RWPE1 (cell line): ENCODE data around the gene MAMDC4.
"Not testable (repeated sequence)": the region's sequence is repeated elsewhere in the genome, so short reads cannot be mapped to it uniquely, and the experiment has no call there.

ENCODE experiments used
- CTCF ChIA-PET: fragments of 350-600 bp; sonication (Branson Sonifier 250); formaldehyde crosslinking; extraction: SDS; loops from one replicate; lab custom pipeline; 2021; lab: Yijun Ruan, JAX
- POLR2A ChIA-PET: fragments of 400-600 bp; formaldehyde crosslinking; extraction: SDS; loops from one replicate; lab custom pipeline; 2020; ENCODE audit warnings: antibody characterized with exemption; ENCODE audit not compliant: low non-redundant PET; lab: Yijun Ruan, JAX
- DNase-seq: peaks from one replicate; pipeline ENCODE4 v3.0.0; 2012; ENCODE audit warnings: low spot score
- H3K27ac ChIP-seq: fragments of 450-650 bp; 2 replicates; pipeline ENCODE4 v1.5.1; 2017
- TF ChIP-seq, protein P1 (sequence below): fragments of 450-650 bp; conservative IDR thresholded peaks from 2 replicates; pipeline ENCODE4 v1.5.1; 2017; ENCODE audit warnings: low read depth, mild to moderate bottlenecking

The MAMDC4 gene

DNA sequence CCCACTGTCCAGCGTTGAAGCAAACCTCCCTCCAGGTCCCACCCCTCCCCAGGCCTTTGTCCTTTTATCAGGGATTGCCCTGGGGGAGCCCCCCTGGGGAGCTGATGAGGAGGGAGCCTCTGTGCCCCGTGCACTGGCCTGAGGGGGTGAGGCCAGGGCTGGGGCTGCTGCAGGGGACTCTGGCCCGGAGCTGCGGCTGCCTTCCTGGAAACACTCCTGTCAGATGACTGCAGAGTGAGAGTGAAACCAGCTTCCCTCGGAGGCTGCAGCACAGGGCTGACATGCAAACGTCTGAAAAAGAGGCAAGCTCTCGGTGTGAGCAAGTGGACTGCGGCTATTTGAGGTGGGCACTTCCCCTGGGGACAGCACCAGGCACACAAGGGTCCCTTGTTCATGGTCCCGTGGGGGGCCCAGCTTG is 29.6 kb downstream of the MAMDC4 start:
- TF ChIP-seq, protein P1, sequence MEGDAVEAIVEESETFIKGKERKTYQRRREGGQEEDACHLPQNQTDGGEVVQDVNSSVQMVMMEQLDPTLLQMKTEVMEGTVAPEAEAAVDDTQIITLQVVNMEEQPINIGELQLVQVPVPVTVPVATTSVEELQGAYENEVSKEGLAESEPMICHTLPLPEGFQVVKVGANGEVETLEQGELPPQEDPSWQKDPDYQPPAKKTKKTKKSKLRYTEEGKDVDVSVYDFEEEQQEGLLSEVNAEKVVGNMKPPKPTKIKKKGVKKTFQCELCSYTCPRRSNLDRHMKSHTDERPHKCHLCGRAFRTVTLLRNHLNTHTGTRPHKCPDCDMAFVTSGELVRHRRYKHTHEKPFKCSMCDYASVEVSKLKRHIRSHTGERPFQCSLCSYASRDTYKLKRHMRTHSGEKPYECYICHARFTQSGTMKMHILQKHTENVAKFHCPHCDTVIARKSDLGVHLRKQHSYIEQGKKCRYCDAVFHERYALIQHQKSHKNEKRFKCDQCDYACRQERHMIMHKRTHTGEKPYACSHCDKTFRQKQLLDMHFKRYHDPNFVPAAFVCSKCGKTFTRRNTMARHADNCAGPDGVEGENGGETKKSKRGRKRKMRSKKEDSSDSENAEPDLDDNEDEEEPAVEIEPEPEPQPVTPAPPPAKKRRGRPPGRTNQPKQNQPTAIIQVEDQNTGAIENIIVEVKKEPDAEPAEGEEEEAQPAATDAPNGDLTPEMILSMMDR = no peak
- ChIA-PET POLR2A (interaction anchor here (0.6 to 1.4 kb wide), 2 partner anchors 16 to 37 kb away, joined by 4 to 7 read pairs; partner anchors contain the start of gene EDF1), CTCF (interaction anchor here (0.6 to 1.7 kb wide), 7 partner anchors 20 to 628 kb away, joined by 3 to 7 read pairs (median 3); partner anchors contain the start of genes AJM1 and FBXW5)
- peak overlapping the region; percentile 85 for H3K27ac ChIP-seq
- DNase-seq = no peak

DNA sequence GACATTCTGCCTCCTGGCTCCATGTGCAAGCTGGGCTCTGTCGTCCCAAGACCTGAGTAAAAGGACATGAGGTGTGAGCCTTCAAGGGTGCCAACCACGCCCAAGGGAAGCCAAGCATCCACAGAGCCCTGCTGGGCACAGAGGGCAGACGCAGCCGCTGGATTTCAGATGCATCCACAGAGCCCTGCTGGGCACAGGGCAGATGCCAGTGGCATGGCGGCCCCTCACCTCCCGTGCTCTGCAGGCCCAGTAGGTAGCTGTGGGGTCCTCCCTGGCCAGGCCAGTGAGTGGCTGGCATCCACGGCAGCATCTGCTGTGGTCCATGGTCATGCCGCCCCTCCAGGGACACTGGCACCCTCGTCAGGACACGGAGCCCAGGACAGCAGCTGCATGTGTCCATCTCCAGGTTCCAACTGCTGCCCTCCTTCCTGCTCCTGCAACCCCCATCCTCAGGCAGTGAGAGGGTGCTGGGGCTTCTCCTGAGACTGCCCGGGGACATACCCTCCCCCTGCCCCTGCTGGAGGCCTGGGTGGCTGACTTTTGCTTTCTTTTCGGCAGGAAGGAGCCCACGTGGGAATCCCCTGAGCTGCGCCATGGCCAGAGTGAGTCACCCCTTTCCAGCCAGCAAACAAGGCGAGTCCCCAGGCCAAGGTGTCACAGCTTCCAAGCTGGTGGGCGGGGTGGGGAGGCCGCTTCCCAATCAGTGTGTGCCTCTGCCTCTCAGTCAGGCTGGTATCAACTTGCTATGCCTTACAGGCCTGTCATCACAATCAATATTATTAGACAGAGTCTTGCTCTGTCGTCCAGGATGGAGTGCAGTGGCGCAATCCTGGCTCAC is 30.2 kb downstream of the MAMDC4 start:
- POLR2A ChIA-PET = interaction anchor here (0.6 to 1.4 kb wide), 3 partner anchors 16 to 37 kb away, joined by 3 to 7 read pairs (median 4); partner anchors contain the start of gene EDF1
- DNase-seq = peak; percentile 98
- CTCF ChIA-PET = interaction anchor here (0.6 to 1.7 kb wide), 6 partner anchors 29 to 181 kb away, joined by 3 to 7 read pairs (median 4); partner anchors contain the start of genes AJM1 and FBXW5
- peak overlapping the region; percentile 85 for H3K27ac ChIP-seq
- TF ChIP-seq, protein P1 = no peak

DNA sequence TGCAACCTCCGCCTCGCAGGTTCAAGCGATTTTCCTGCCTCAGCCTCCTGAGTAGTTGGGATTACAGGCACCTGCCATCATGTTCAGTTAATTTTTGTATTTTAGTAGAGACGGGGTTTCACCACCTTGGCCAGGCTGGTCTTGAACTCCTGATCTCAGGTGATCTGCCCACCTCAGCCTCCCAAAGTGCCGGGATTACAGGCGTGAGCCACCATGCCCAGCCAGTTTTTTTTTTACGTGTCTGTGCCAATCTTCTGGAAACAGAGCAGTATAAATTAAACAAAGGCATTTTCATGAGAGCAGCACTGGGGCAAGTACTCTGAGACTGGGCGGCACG is 30.8 kb downstream of the MAMDC4 start:
- peak overlapping the region; percentile 85 for H3K27ac ChIP-seq
- ChIA-PET POLR2A (interaction anchor here (0.7 kb wide), 1 partner anchor 29 kb away, joined by 5 read pairs; no protein-coding TSS in a partner anchor), CTCF (interaction anchor here (0.6 to 1.7 kb wide), 3 partner anchors 36 to 153 kb away, joined by 3 to 7 read pairs (median 4); no protein-coding TSS in a partner anchor)
- not testable (repeated sequence) for DNase-seq

DNA sequence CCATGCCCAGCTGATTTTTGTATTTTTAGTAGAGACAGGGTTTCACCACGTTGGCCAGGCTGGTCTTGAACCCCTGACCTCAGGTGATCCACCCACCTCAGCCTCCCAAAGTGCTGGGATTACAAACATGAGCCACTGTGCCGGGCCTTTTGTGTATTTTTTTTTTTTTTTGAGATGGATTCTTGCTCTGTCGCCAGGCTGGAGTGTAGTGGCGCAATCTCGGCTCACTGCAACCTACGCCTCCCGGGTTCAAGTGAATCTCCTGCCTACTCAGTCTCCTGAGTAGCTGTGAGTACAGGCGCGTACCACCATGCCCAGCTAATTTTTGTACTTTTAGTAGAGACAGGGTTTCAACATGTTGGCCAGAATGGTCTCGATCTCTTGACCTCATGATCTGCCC is 31.5 kb downstream of the MAMDC4 start:
- not testable (repeated sequence) for DNase-seq
- peak overlapping the region; percentile 85 for H3K27ac ChIP-seq
- POLR2A ChIA-PET = interaction anchor here (0.7 kb wide), 1 partner anchor 30 kb away, joined by 5 read pairs; no protein-coding TSS in a partner anchor
- CTCF ChIA-PET = interaction anchor here (0.6 kb wide), 1 partner anchor 40 kb away, joined by 3 read pairs; no protein-coding TSS in a partner anchor

DNA sequence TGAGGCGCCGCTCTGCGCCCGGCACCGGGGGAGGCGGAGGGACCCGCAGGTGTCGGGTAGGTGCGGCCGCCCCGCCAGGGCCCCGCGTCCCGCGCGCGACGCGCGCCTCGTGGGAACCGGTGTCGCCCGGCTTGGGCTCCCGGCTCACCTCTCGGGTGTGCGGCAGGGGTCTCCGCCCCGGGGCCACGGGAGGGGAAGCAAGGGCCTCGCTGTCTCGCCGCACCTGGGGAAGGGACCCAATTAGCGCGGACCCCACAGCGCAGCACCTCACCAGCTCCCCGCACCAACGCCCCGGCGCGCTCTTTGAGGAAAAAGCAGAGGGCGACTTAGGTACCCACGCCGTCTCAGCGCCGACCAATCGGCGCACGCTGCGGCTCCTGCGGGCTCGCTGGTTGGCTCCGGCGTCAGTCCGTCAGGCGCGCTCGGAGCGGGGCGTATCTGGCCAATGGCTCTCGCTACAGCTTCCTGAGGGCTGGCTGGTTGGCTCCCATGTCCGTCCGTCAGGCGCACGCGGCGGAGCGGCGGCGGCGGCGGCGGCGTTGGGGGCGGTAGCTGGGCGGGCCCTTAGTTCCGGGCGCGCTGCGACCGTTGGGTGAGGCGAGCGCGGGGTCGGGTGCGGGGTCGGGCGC is 33.9 kb downstream of the MAMDC4 start, which contains the start of gene TRAF2:
TRAF2 (plus strand) TSS at position 567 of the 629 bp plus-strand sequence. CDS start 12,225 bp downstream, outside the sequence.
- TF ChIP-seq, protein P1 = no peak
- CTCF ChIA-PET = no interaction called here
- peak; percentile 100 for DNase-seq
- H3K27ac ChIP-seq = peak within 1 kb of the TSS; percentile 85
- POLR2A ChIA-PET = interaction anchor here (0.6 to 1.3 kb wide), 4 partner anchors 12 to 159 kb away, joined by 3 read pairs; partner anchors contain the start of gene AJM1

DNA sequence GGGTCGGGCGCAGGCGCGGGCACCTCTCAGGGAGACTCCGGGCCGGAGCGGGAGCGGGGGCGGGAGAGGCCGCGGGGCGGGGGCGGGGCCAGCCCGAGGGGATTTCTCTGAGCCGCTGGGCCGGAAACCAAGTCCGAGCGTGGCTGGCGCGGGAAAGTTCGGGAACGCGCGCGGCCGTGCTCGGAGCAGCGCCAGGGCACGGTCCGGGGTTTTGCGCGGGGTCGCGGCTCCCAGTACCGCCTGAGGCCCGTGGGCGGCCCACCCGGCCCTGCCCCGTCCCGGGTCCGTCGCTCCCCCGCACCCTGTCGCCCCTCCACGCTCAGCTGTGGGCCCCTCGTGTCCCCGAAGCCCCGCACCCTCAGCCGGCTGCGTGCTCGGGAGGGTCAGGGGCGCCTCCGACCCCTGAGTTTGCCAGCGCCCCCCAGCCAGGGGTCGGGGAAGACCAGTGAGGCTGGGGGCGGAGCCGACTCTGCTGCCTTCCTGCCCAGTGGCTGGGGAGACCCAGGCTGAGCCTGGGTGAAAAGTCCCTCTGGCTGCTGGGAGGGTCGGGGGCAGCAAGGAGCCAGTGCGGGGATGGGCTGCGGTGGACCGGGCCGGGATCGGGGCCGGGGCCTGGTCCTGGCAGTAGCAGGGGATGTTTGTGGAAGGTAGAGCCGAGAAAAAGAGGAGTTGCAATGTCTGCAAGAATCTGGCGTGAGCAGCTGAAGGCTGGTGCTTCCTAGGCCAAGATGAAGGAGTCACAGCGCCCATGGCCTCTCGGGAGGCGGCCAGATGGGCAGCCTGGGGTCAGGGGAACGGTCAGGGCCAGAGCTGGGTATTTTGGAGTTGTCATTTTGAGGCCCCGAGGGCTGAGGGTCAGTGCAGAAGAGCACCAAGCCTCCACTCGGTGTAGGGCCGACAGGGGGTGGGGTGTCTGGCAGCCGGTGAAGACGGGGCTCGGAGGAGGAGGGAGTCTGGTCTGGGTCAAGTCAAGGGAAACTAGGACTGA is 34.8 kb downstream of the MAMDC4 start:
- ChIA-PET CTCF (interaction anchor here (0.7 kb wide), 1 partner anchor 54 kb away, joined by 3 read pairs; no protein-coding TSS in a partner anchor), POLR2A (interaction anchor here (0.7 kb wide), 2 partner anchors 51 to 160 kb away, joined by 3 read pairs; no protein-coding TSS in a partner anchor)
- peak overlapping the region; percentile 85 for H3K27ac ChIP-seq
- TF ChIP-seq, protein P1 = no peak
- DNase-seq = peak; percentile 57
